Cardiac fibroblast (primary cell): ENCODE data around the gene EDA2R.

Experiments used
- DNase-seq, 2 donors: peaks; one replicate each; pipeline versions ENCODE4 v3.0.0 to v3.0.0-alpha.2; 2010; ENCODE audit warnings: low read depth in 2 of 2
- H3K4me3 ChIP-seq, 2 donors: replicated peaks in 1 of 2; 1 replicate in 1 of 2; 2 replicates in 1 of 2; pipeline ENCODE4 v1.5.1; 2011; ENCODE audit warnings: low read depth in 2 of 2, low read length in 2 of 2, mild to moderate bottlenecking in 2 of 2, moderate library complexity in 1 of 2
- CTCF ChIP-seq: IDR thresholded peaks from one replicate; pipeline ENCODE4 v1.5.1; 2011; ENCODE audit warnings: low read depth, mild to moderate bottlenecking, low read length, inconsistent platforms

Gene EDA2R

DNA sequence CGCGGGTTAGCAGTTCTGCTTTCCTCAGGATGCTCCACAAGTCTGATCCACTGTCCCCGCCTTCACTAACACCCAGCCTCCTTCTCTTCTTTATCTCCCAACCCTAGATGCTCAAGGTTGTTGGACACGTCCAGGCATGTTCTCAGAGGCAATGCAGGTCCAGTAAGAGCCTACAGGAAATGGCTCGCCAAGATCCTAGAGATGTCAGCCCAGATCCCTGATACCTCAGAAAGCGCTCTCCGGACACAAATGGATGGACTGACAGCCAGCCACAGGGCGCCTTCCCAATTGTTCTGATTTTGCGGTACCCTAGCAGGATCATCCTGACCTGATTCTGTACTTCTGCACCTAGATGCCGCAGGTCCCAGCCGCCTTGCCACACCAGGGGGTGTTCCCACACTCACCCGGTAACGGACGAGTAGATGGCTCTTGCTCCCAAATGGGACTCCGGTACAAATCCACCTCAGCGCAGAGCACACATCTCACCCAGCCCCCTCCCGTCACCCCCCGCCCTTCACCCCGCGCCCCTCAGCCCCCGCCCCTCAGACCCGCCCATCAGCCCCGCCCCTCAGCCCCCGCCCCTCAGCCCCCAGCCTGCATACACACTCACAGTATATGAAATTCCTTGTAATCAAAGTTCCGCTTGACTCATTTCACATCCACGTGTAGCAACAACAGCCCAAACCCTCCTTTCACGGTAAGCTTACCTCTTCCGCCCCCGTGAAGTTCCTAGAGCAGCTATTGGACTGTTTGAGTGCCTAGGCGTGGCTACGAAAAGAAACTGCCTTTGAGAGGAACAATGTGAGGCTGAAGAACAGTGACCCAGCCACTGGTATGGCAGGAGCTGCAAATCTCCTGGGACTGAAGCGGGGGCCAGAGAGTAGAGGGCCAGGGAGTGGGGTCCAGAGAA is at the start of gene EDA2R:
TSS of gene EDA2R (minus strand) at position 488 of the 910 bp plus-strand sequence. CDS start 23,058 bp downstream, outside the sequence.
- TF ChIP-seq CTCF, result no peak
- peak within 1 kb of the TSS; percentile 49 to 69 for H3K4me3 ChIP-seq
- DNase-seq, result peak; percentile 70 to 90

- DNase-seq, result peak; percentile 15 to 53
These were observed 45.3 kb upstream of the EDA2R start for GRCh38 chrX:66684196-66684595.

DNA sequence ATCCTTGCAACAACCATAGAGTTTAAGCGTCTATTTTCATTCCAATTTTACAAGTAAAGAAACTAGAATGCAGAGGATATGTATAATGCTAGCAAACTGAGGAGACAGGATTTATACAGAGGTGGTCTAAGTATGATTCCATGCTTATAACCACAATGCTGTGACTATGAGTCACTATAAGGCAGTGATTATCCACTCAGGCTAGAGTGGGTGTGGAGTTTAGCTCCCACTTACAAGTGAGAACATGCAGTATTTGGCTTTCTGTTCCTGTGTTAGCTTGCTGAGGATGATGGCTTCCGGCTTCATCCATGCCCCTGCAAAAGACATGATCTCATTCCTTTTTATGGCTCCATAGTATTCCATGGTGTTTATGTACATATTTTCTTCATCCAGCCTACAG is 41.6 kb upstream of the EDA2R start:
- TF ChIP-seq CTCF, result no peak
- DNase-seq, result peak; percentile 1 to 42
- H3K4me3 ChIP-seq, result no peak overlapping the region

More at GRCh38 chrX:66684196-66684595, 45.3 kb upstream of the EDA2R start:
- H3K4me3 ChIP-seq, result no peak overlapping the region
- no peak for TF ChIP-seq CTCF

DNA sequence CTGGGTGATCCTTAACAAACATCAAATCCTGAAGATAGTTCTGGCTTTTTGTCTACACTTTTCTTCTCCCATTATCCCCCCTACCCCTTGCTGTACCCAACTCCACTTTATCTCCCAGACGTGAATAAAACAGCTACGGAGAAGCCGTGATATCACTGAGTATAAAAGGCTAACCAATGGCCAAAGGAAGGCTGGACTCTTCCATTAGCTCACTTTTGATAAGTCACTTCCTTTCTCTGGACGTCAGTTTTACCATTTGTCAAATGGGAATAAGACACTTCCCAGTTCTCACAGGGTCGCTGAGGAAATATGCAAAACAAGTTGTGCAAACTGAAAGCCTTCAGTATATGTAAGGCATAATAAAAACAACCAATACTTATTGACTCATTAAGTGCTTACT is 38.6 kb upstream of the EDA2R start:
- peak; percentile 62 to 82 for DNase-seq

DNA sequence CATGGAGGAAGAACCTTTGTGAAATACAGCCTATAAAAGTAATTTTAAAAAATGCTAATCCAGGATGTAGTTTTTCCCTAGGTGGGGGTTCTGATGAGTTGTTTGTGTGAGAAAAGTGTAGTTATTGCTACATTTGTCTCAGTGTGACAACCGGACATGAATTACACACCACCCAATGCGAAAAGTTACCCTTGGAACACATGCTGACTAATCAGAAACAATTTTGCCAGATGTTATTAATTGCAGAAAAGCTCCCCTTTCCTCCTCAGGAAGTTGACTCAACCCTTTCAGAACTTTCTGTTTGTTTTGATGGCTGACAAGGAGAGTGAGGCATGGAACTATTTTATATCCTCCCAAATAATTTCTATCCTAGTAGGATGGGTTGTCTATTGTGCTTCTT is 38.1 kb upstream of the EDA2R start:
- TF ChIP-seq CTCF, result no peak
- DNase-seq, result peak; percentile 79 to 94
- no peak overlapping the region for H3K4me3 ChIP-seq

More for the DNA sequence above, 38.6 kb upstream of the EDA2R start:
- H3K4me3 ChIP-seq, result no peak overlapping the region
- TF ChIP-seq CTCF, result no peak

GRCh38 chrX:66676413-66676812 is 37.5 kb upstream of the EDA2R start:
- TF ChIP-seq CTCF, result no peak
- no peak overlapping the region for H3K4me3 ChIP-seq
- peak; percentile 70 to 85 for DNase-seq

DNA sequence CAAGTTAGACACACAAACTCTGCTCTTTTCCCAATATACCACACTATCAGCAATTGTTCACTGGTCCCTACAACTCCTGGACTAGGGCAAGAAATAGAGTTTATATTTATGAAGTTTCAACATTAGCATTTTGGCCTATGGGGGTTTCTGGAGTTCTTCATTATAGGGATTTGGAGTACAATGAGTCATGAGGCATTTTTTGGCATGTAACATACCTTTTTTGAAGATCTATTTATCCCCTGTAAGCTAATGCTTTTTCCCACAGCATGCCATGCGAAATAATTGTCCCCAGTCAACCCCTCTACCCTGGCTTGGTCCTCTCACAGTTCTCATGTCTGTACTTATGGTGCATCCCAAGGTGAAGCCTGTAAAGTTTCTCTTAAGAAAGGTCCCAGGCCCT is 36.7 kb upstream of the EDA2R start:
- TF ChIP-seq CTCF, result no peak
- H3K4me3 ChIP-seq, result no peak overlapping the region
- DNase-seq, result peak; percentile 17 to 41
